Activated T-helper 17 cell treated with anti-CD3 and anti-CD28 coated beads, Interleukin-2, amount 50 U/mL, for 72 hours (primary cell): ENCODE data around the gene TRIM52. TPM values are rescaled to one million over a fixed set of nuclear protein-coding genes. Genes with fewer than 3 reads are reported as not detected.
A peak's percentile ranks its signal among the peaks of the same experiment; 100 is the strongest.

ENCODE experiments used
- ATAC-seq: fragments of 150-1000 bp; cut with Tn5 transposase; replicated peaks from 2 replicates; pipeline ENCODE4 v1.10.0; 2021; ENCODE audit warnings: mild to moderate bottlenecking, moderate library complexity
- H3K27ac Mint-ChIP-seq: one replicate; pipeline ENCODE4 v1.8.0; 2022; ENCODE audit warnings: mixed read lengths
- H3K27me3 Mint-ChIP-seq: one replicate; pipeline ENCODE4 v1.8.0; 2022; ENCODE audit warnings: mixed read lengths
- H3K36me3 Mint-ChIP-seq: one replicate; pipeline ENCODE4 v1.8.0; 2022; ENCODE audit warnings: low read depth, mild to moderate bottlenecking, mixed read lengths
- H3K4me1 Mint-ChIP-seq: one replicate; pipeline ENCODE4 v1.8.0; 2022; ENCODE audit warnings: mixed read lengths
- H3K4me3 Mint-ChIP-seq: one replicate; pipeline ENCODE4 v1.8.0; 2022; ENCODE audit warnings: mild to moderate bottlenecking, mixed read lengths
- H3K9me3 Mint-ChIP-seq: one replicate; pipeline ENCODE4 v1.8.0; 2022; ENCODE audit warnings: mixed read lengths
- total RNA-seq, 2 donors: library from RNA; stranded (reverse); gene quantifications; one replicate each; pipeline ENCODE4 v1.2.3, GENCODE V29; 2022

TRIM52 gene
- total RNA-seq, 2 donors from 2014 or later = 14.3 to 19.4 TPM

GRCh38 chr5:181243018-181243563 lies 17.9 kb downstream of the TRIM52 start:
- H3K36me3 Mint-ChIP-seq = peaks cover 80% of the 10 kb centered on the region
- no peaks in the 10 kb centered on the region for H3K9me3 Mint-ChIP-seq
- H3K4me1 Mint-ChIP-seq = peaks cover 33% of the 10 kb centered on the region
- no peaks in the 10 kb centered on the region for H3K27me3 Mint-ChIP-seq
- H3K4me3 Mint-ChIP-seq = peak overlapping the region; percentile 85
- ATAC-seq = peak; percentile 1
- H3K27ac Mint-ChIP-seq = peak overlapping the region; percentile 99

GRCh38 chr5:181242031-181242451 lies 18.9 kb downstream of the TRIM52 start:
- peak overlapping the region; percentile 85 for H3K4me3 Mint-ChIP-seq
- no peaks in the 10 kb centered on the region for H3K27me3 Mint-ChIP-seq
- H3K4me1 Mint-ChIP-seq = peaks cover 33% of the 10 kb centered on the region
- peaks cover 80% of the 10 kb centered on the region for H3K36me3 Mint-ChIP-seq
- ATAC-seq = no peak
- H3K27ac Mint-ChIP-seq = peak overlapping the region; percentile 99
- H3K9me3 Mint-ChIP-seq = no peaks in the 10 kb centered on the region

- no peaks in the 10 kb centered on the region for H3K9me3 Mint-ChIP-seq
- no peaks in the 10 kb centered on the region for H3K27me3 Mint-ChIP-seq
- peak; percentile 72 for ATAC-seq
- H3K4me1 Mint-ChIP-seq = peaks cover 33% of the 10 kb centered on the region
- peak overlapping the region; percentile 85 for H3K4me3 Mint-ChIP-seq
- peaks cover 84% of the 10 kb centered on the region for H3K36me3 Mint-ChIP-seq
- peak overlapping the region; percentile 99 for H3K27ac Mint-ChIP-seq
Observed at GRCh38 chr5:181241393-181241975, 19.5 kb downstream of the TRIM52 start.

GRCh38 chr5:181239062-181239663 lies 21.8 kb downstream of the TRIM52 start:
- peak overlapping the region; percentile 80 for H3K27ac Mint-ChIP-seq
- no peak for ATAC-seq
- peak overlapping the region; percentile 85 for H3K4me3 Mint-ChIP-seq
- H3K9me3 Mint-ChIP-seq = no peaks in the 10 kb centered on the region
- peaks cover 97% of the 10 kb centered on the region for H3K36me3 Mint-ChIP-seq
- H3K27me3 Mint-ChIP-seq = no peaks in the 10 kb centered on the region
- H3K4me1 Mint-ChIP-seq = peaks cover 24% of the 10 kb centered on the region

- ATAC-seq = no peak
- Mint-ChIP-seq H3K4me1 (peaks cover 24% of the 10 kb centered on the region), H3K27me3 (no peaks in the 10 kb centered on the region), H3K4me3 (peak overlapping the region; percentile 85), H3K27ac (peak overlapping the region; percentile 80), H3K36me3 (peaks cover 95% of the 10 kb centered on the region), H3K9me3 (no peaks in the 10 kb centered on the region)
Observed at GRCh38 chr5:181237729-181238385, 23.1 kb downstream of the TRIM52 start.

- no peak overlapping the region for H3K27ac Mint-ChIP-seq
- H3K4me3 Mint-ChIP-seq = no peak overlapping the region
- H3K4me1 Mint-ChIP-seq = peaks cover 22% of the 10 kb centered on the region
- H3K36me3 Mint-ChIP-seq = peaks cover 95% of the 10 kb centered on the region
- no peaks in the 10 kb centered on the region for H3K9me3 Mint-ChIP-seq
- no peaks in the 10 kb centered on the region for H3K27me3 Mint-ChIP-seq
- ATAC-seq = no peak
Observed at GRCh38 chr5:181236954-181237641, 23.8 kb downstream of the TRIM52 start.

GRCh38 chr5:181236471-181236870 lies 24.5 kb downstream of the TRIM52 start:
- peaks cover 95% of the 10 kb centered on the region for H3K36me3 Mint-ChIP-seq
- no peak for ATAC-seq
- peaks cover 16% of the 10 kb centered on the region for H3K4me1 Mint-ChIP-seq
- no peak overlapping the region for H3K27ac Mint-ChIP-seq
- H3K4me3 Mint-ChIP-seq = no peak overlapping the region
- H3K9me3 Mint-ChIP-seq = no peaks in the 10 kb centered on the region
- H3K27me3 Mint-ChIP-seq = no peaks in the 10 kb centered on the region

GRCh38 chr5:181235689-181236366 lies 25.1 kb downstream of the TRIM52 start:
- H3K4me1 Mint-ChIP-seq = peaks cover 14% of the 10 kb centered on the region
- no peak overlapping the region for H3K4me3 Mint-ChIP-seq
- H3K27ac Mint-ChIP-seq = peak overlapping the region; percentile 20
- H3K36me3 Mint-ChIP-seq = peaks cover 95% of the 10 kb centered on the region
- no peak for ATAC-seq
- H3K27me3 Mint-ChIP-seq = no peaks in the 10 kb centered on the region
- no peaks in the 10 kb centered on the region for H3K9me3 Mint-ChIP-seq

GRCh38 chr5:181235323-181235688 lies 25.6 kb downstream of the TRIM52 start:
- Mint-ChIP-seq H3K9me3 (no peaks in the 10 kb centered on the region), H3K4me3 (no peak overlapping the region), H3K27ac (peak overlapping the region; percentile 63), H3K36me3 (peaks cover 95% of the 10 kb centered on the region), H3K27me3 (no peaks in the 10 kb centered on the region), H3K4me1 (peaks cover 14% of the 10 kb centered on the region)
- ATAC-seq = no peak

GRCh38 chr5:181234455-181235306 lies 26.3 kb downstream of the TRIM52 start:
- Mint-ChIP-seq H3K9me3 (no peaks in the 10 kb centered on the region), H3K27ac (peak overlapping the region; percentile 63), H3K36me3 (peaks cover 95% of the 10 kb centered on the region), H3K27me3 (no peaks in the 10 kb centered on the region), H3K4me3 (no peak overlapping the region), H3K4me1 (peaks cover 17% of the 10 kb centered on the region)
- no peak for ATAC-seq

GRCh38 chr5:181233801-181234454 lies 27.0 kb downstream of the TRIM52 start:
- Mint-ChIP-seq H3K4me1 (peaks cover 19% of the 10 kb centered on the region), H3K9me3 (no peaks in the 10 kb centered on the region), H3K27me3 (no peaks in the 10 kb centered on the region), H3K36me3 (peaks cover 95% of the 10 kb centered on the region), H3K27ac (peak overlapping the region; percentile 28), H3K4me3 (no peak overlapping the region)
- no peak for ATAC-seq

- Mint-ChIP-seq H3K4me1 (peaks cover 15% of the 10 kb centered on the region), H3K36me3 (peaks cover 88% of the 10 kb centered on the region), H3K9me3 (no peaks in the 10 kb centered on the region), H3K27ac (peak overlapping the region; percentile 28), H3K27me3 (no peaks in the 10 kb centered on the region), H3K4me3 (no peak overlapping the region)
- ATAC-seq = no peak
Observed at GRCh38 chr5:181233088-181233800, 27.7 kb downstream of the TRIM52 start.
